ENCODE results near the gene FXYD3. TPM values are rescaled to one million over a fixed set of nuclear protein-coding genes. Genes with fewer than 3 reads are reported as not detected.

Gene FXYD3
- total RNA-seq, 1 donor from 2014 or later, result not detected

DNA sequence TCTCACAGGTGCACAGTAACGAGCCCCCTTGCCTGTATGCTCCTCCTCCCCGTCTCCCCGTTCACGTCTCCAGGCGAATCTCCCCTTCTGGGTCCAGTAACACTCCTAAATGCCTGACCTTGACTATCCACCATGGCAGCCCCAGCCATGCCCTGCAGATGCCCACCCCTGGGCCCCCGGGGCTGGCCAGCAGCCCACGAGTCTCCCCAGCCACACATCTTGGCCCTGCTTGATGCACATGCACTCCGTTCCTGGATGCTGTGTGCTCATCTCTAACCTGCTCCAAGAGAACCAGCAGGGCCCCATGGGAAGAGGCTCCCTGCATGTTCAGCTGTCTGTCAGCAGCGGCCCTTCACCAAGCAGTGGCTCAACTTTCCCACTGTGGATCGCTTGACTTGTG lies 42.1 kb upstream of the FXYD3 start:
- H4K20me1 ChIP-seq (ENCODE audit: low read depth), result no peaks in the 10 kb centered on the region
- H3K4me2 ChIP-seq, result no peak overlapping the region
- H3K4me3 Mint-ChIP-seq, result no peak overlapping the region
- DNase-seq (ENCODE audit: low spot score), result no peak
- H3K4me1 ChIP-seq, result peaks cover 8% of the 10 kb centered on the region
- TF ChIP-seq EZH2phosphoT487 (IDR thresholded peaks at IDR 0.05), result no peak
- TF ChIP-seq, protein P1, sequence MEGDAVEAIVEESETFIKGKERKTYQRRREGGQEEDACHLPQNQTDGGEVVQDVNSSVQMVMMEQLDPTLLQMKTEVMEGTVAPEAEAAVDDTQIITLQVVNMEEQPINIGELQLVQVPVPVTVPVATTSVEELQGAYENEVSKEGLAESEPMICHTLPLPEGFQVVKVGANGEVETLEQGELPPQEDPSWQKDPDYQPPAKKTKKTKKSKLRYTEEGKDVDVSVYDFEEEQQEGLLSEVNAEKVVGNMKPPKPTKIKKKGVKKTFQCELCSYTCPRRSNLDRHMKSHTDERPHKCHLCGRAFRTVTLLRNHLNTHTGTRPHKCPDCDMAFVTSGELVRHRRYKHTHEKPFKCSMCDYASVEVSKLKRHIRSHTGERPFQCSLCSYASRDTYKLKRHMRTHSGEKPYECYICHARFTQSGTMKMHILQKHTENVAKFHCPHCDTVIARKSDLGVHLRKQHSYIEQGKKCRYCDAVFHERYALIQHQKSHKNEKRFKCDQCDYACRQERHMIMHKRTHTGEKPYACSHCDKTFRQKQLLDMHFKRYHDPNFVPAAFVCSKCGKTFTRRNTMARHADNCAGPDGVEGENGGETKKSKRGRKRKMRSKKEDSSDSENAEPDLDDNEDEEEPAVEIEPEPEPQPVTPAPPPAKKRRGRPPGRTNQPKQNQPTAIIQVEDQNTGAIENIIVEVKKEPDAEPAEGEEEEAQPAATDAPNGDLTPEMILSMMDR (IDR thresholded peaks at IDR 0.05), result no peak
- TF ChIP-seq EZH2 (IDR thresholded peaks at IDR 0.05), result no peak
- peaks cover 13% of the 10 kb centered on the region for H3F3A ChIP-seq (ENCODE audit: low read depth)
- H3K27ac ChIP-seq, result no peak overlapping the region
- peaks cover 2% of the 10 kb centered on the region for H3K27me3 Mint-ChIP-seq (ENCODE audit: insufficient read depth, low read depth)
- no peak overlapping the region for H3K9ac ChIP-seq
- no peak overlapping the region for H3K27ac Mint-ChIP-seq
- no peaks in the 10 kb centered on the region for H3K79me2 ChIP-seq (ENCODE audit: low read depth)
- no peaks in the 10 kb centered on the region for H3K36me3 Mint-ChIP-seq
- no peak overlapping the region for H3K4me3 ChIP-seq
- no peak overlapping the region for H2AFZ ChIP-seq (replicated peaks)
- no peaks in the 10 kb centered on the region for H3K27me3 ChIP-seq
- no peaks in the 10 kb centered on the region for H3K36me3 ChIP-seq
- H3K4me1 Mint-ChIP-seq, result peaks cover 4% of the 10 kb centered on the region
- no peaks in the 10 kb centered on the region for H3K9me3 ChIP-seq (ENCODE audit: low read depth)
- H3K9me3 Mint-ChIP-seq, result peaks cover 4% of the 10 kb centered on the region

GRCh38 chr19:35073941-35074340 lies 41.7 kb upstream of the FXYD3 start:
- no peak for DNase-seq (ENCODE audit: low spot score)
- Histone ChIP-seq H3F3A (ENCODE audit: low read depth) (peaks cover 9% of the 10 kb centered on the region), H3K27ac (no peak overlapping the region), H4K20me1 (ENCODE audit: low read depth) (no peaks in the 10 kb centered on the region), H3K4me2 (no peak overlapping the region), H2AFZ (replicated peaks) (no peak overlapping the region), H3K4me1 (peaks cover 3% of the 10 kb centered on the region), H3K79me2 (ENCODE audit: low read depth) (no peaks in the 10 kb centered on the region), H3K9me3 (ENCODE audit: low read depth) (no peaks in the 10 kb centered on the region), H3K9ac (no peak overlapping the region), H3K36me3 (no peaks in the 10 kb centered on the region), H3K4me3 (no peak overlapping the region), H3K27me3 (no peaks in the 10 kb centered on the region)
- no peak for TF ChIP-seq EZH2 (IDR thresholded peaks at IDR 0.05)
- TF ChIP-seq, protein P1 (IDR thresholded peaks at IDR 0.05), result no peak
- no peak for TF ChIP-seq EZH2phosphoT487 (IDR thresholded peaks at IDR 0.05)
- H3K36me3 Mint-ChIP-seq, result no peaks in the 10 kb centered on the region
- H3K27ac Mint-ChIP-seq, result no peak overlapping the region
- peaks cover 4% of the 10 kb centered on the region for H3K9me3 Mint-ChIP-seq
- no peaks in the 10 kb centered on the region for H3K4me1 Mint-ChIP-seq
- H3K27me3 Mint-ChIP-seq (ENCODE audit: insufficient read depth, low read depth), result peaks cover 2% of the 10 kb centered on the region
- H3K4me3 Mint-ChIP-seq, result no peak overlapping the region

DNA sequence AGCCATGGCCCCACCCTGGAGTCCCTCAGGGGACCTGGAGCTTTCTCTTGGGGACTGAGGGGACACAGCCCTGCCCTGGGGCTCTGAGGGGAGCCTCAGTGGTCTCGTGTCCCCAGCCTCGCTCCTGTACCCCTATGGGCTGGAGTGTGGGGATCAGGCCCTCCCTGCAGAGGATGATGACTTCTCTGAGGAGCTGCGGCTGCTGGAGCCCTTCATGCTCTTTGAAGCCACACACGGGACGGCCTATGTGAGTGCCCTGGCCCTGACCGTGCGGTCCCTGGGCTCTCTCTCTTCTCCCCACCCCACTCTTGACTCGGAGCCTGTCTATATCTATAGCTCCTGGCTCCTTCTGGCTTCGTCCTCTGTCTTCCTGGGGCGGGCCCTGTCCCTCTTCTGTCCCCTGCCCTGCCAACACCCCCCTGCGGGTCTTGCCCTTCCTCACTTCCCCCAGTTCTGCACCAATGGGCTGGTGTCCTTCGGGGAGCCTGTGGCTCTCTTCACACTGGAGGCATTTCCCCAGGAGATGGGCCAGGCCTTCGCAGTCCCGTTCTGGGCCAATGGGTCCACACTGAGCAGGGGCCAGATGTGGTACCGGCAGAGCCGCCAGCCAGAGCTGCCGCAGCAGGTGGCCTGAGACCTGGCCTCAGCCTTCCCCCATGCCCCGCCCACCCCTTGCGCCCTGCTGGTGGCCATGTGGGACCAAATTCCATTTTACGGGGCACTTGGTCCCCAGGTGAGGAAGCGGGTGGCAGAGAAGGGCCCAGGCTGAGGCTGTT lies 41.0 kb upstream of the FXYD3 start:
- Histone ChIP-seq H3K27ac (no peak overlapping the region), H3K4me1 (no peaks in the 10 kb centered on the region), H3F3A (ENCODE audit: low read depth) (peaks cover 3% of the 10 kb centered on the region), H3K9me3 (ENCODE audit: low read depth) (no peaks in the 10 kb centered on the region), H4K20me1 (ENCODE audit: low read depth) (no peaks in the 10 kb centered on the region), H3K4me2 (no peak overlapping the region), H3K4me3 (no peak overlapping the region), H3K79me2 (ENCODE audit: low read depth) (no peaks in the 10 kb centered on the region), H2AFZ (replicated peaks) (no peak overlapping the region), H3K9ac (no peak overlapping the region), H3K27me3 (no peaks in the 10 kb centered on the region), H3K36me3 (no peaks in the 10 kb centered on the region)
- Mint-ChIP-seq H3K27me3 (ENCODE audit: insufficient read depth, low read depth) (peaks cover 2% of the 10 kb centered on the region), H3K36me3 (no peaks in the 10 kb centered on the region), H3K9me3 (no peaks in the 10 kb centered on the region), H3K27ac (no peak overlapping the region), H3K4me3 (no peak overlapping the region), H3K4me1 (no peaks in the 10 kb centered on the region)
- no peak for TF ChIP-seq EZH2 (IDR thresholded peaks at IDR 0.05)
- TF ChIP-seq, protein P1 (IDR thresholded peaks at IDR 0.05), result no peak
- DNase-seq (ENCODE audit: low spot score), result no peak
